Endothelial cell of umbilical vein (primary cell): ENCODE data around the gene ARMH4. TPM values are rescaled to one million over a fixed set of nuclear protein-coding genes. Genes with fewer than 3 reads are reported as not detected.

ENCODE experiments used
- BruUV-seq: library from RNA; stranded (reverse); fragments of 400-500 nt; replicated peaks from 2 replicates; lab custom pipeline; 2021; lab: Mats Ljungman, UMichigan
- CTCF ChIA-PET: fragments of 300-600, 350-600 bp; sonication (Branson Sonifier 250); formaldehyde crosslinking; loops from one replicate; lab custom pipeline; 2021; ENCODE audit warnings: antibody characterized with exemption, inconsistent platforms; lab: Charles Lee
- POLR2A ChIA-PET: fragments of 300-600, 350-600 bp; sonication (Branson Sonifier 250); formaldehyde crosslinking; loops from one replicate; lab custom pipeline; 2021; ENCODE audit warnings: antibody characterized with exemption, inconsistent platforms; lab: Charles Lee
- DNase-seq: peaks from one replicate; pipeline ENCODE4 v3.0.0-alpha.2; 2011; ENCODE audit warnings: low read depth, low spot score
- FAIRE-seq: peaks from 2 replicates; lab custom pipeline; 2011; peaks lifted over from hg19 to GRCh38; lab: Jason Lieb, UNC
- H2AFZ ChIP-seq: 2 replicates; pipeline ENCODE4 v1.6.0; 2012; ENCODE audit warnings: low read depth, low read length, control low read depth, inconsistent platforms
- H3K27ac ChIP-seq: 2 replicates; pipeline ENCODE4 v1.5.1; 2011; ENCODE audit warnings: low read depth, mild to moderate bottlenecking, control low read depth, low read length, moderate library complexity; ENCODE audit not compliant: insufficient read depth
- H3K27me3 ChIP-seq, 2 experiments: 2 replicates each; pipeline versions ENCODE4 v1.6.0 to v1.6.1; 2011; ENCODE audit warnings: low read length in 2 of 2, mixed read lengths in 1 of 2; ENCODE audit not compliant: control insufficient read depth in 2 of 2, insufficient read depth in 2 of 2
- H3K36me3 ChIP-seq, 2 experiments: 2 replicates in 1 of 2; 3 replicates in 1 of 2; pipeline ENCODE4 v1.5.1; 2011; ENCODE audit warnings: low read length in 2 of 2, mild to moderate bottlenecking in 1 of 2, moderate library complexity in 1 of 2; ENCODE audit not compliant: control insufficient read depth in 2 of 2, insufficient read depth in 2 of 2; ENCODE audit errors: extremely low read depth in 1 of 2
- H3K4me1 ChIP-seq: 3 replicates; pipeline ENCODE4 v1.5.1; 2011; ENCODE audit warnings: mild to moderate bottlenecking, low read length; ENCODE audit not compliant: control insufficient read depth, insufficient read depth; ENCODE audit errors: extremely low read depth
- H3K4me2 ChIP-seq: 2 replicates; pipeline ENCODE4 v1.6.1; 2011; ENCODE audit warnings: low read length, control low read depth, mixed read lengths; ENCODE audit not compliant: insufficient read depth
- H3K4me3 ChIP-seq, 3 experiments: fragments of 200-600 bp in 1 of 3; sonication (generic), shearing (Covaris generic) in 1 of 3; replicated peaks in 1 of 3; 2 replicates each; pipeline ENCODE4 v1.5.1; 2011 to 2016; ENCODE audit warnings: control low read depth in 3 of 3, low read length in 3 of 3, mild to moderate bottlenecking in 2 of 3, inconsistent platforms in 1 of 3, low read depth in 1 of 3, moderate library complexity in 1 of 3; ENCODE audit not compliant: insufficient read depth in 1 of 3
- H3K79me2 ChIP-seq: 2 replicates; pipeline ENCODE4 v1.6.0; 2012; ENCODE audit warnings: low read length, inconsistent platforms; ENCODE audit not compliant: control insufficient read depth, insufficient read depth
- H3K9ac ChIP-seq: replicated peaks from 2 replicates; pipeline ENCODE3; 2011; ENCODE audit warnings: low read length, control low read depth; ENCODE audit not compliant: insufficient read depth; ENCODE audit errors: extremely low read depth
- H3K9me1 ChIP-seq: replicated peaks from 3 replicates; pipeline ENCODE4 v1.6.0; 2011; ENCODE audit warnings: mild to moderate bottlenecking, low read length; ENCODE audit not compliant: control insufficient read depth, insufficient read depth; ENCODE audit errors: extremely low read depth
- H3K9me3 ChIP-seq: replicated peaks from 2 replicates; pipeline ENCODE4 v1.5.1; 2012; ENCODE audit warnings: low read length, inconsistent platforms; ENCODE audit not compliant: control insufficient read depth, insufficient read depth
- H4K20me1 ChIP-seq: replicated peaks from 2 replicates; pipeline ENCODE3; 2011; ENCODE audit warnings: mild to moderate bottlenecking, low read length; ENCODE audit not compliant: control insufficient read depth, insufficient read depth; ENCODE audit errors: extremely low read depth
- CTCF ChIP-seq, 2 donors: IDR thresholded peaks; 1 replicate in 1 of 2; 2 replicates in 1 of 2; pipeline ENCODE4 v1.5.1; 2011; ENCODE audit warnings: low read length in 2 of 2, mild to moderate bottlenecking in 2 of 2, moderate library complexity in 2 of 2, control low read depth in 1 of 2, inconsistent platforms in 1 of 2, low read depth in 1 of 2; ENCODE audit not compliant: insufficient read depth in 1 of 2; ENCODE audit errors: extremely low read depth in 1 of 2
- EZH2 ChIP-seq: IDR thresholded peaks from 2 replicates; pipeline ENCODE4 v1.6.1; 2012; ENCODE audit warnings: borderline replicate concordance, low read depth, mild to moderate bottlenecking, moderate library complexity, low read length, inconsistent platforms; ENCODE audit not compliant: severe bottlenecking
- FOS ChIP-seq: IDR thresholded peaks from 2 replicates; pipeline ENCODE4 v1.6.1; 2011; ENCODE audit warnings: mild to moderate bottlenecking, low read length, moderate library complexity, borderline replicate concordance; ENCODE audit not compliant: insufficient read depth
- GATA2 ChIP-seq: IDR thresholded peaks from 2 replicates; pipeline ENCODE4 v1.7.0; 2011; ENCODE audit warnings: low read depth, mild to moderate bottlenecking, moderate library complexity, mixed read lengths, low read length; ENCODE audit not compliant: insufficient read length, insufficient read depth
- JUN ChIP-seq: IDR thresholded peaks from 2 replicates; pipeline ENCODE4 v1.6.1; 2011; ENCODE audit warnings: borderline replicate concordance, low read depth; ENCODE audit not compliant: insufficient read length, insufficient read depth
- MYC ChIP-seq: IDR thresholded peaks from one replicate; pipeline ENCODE4 v1.6.1; 2011; ENCODE audit warnings: mild to moderate bottlenecking, low read depth, low read length
- POLR2A ChIP-seq: IDR thresholded peaks from 2 replicates; pipeline ENCODE4 v1.6.1; 2012; ENCODE audit warnings: low read depth, mild to moderate bottlenecking, control low read depth, low read length
- POLR2AphosphoS5 ChIP-seq: IDR thresholded peaks from 2 replicates; pipeline ENCODE4 v1.6.1; 2012; ENCODE audit warnings: low read depth, mild to moderate bottlenecking, control low read depth, low read length, moderate library complexity; ENCODE audit not compliant: insufficient read depth
- dilution Hi-C: fragments of 300-500 bp; cut with MboI; formaldehyde crosslinking; loops from one replicate; pipeline ENCODE4 v1.15.0; 2019; ENCODE audit warnings: low sequenced_read_pairs; ENCODE audit not compliant: extremely low pct_ligation_motif_present
- intact Hi-C: fragments of 100-400 bp; cut with micrococcal nuclease; formaldehyde crosslinking; loops from one replicate; pipeline ENCODE4 v1.10.0; 2022
- polyA plus RNA-seq, 4 experiments: library from polyadenylated mRNA; depleted of rRNA in 3 of 4; stranded (reverse) in 3 of 4; unstranded in 1 of 4; fragments of >200 nt; gene quantifications; 2 replicates each; pipeline versions ENCODE4 v1.2.1 to v1.2.3, GENCODE V29; 2011 to 2012; ENCODE audit warnings: missing spikeins in 1 of 4
- total RNA-seq: library from RNA; stranded (reverse); gene quantifications from 2 replicates; pipeline ENCODE4 v1.2.3, GENCODE V29; 2021
- TF ChIP-seq, protein P1 (sequence below): IDR thresholded peaks from 2 replicates; pipeline ENCODE4 v1.6.1; 2011; ENCODE audit not compliant: insufficient read depth, insufficient read length

Gene ARMH4
- total and polyA plus RNA-seq, 2 donors (not counting 3 experiments of a cell fraction or from before 2014, with no cell fraction given): 1.1 to 3.0 TPM

DNA sequence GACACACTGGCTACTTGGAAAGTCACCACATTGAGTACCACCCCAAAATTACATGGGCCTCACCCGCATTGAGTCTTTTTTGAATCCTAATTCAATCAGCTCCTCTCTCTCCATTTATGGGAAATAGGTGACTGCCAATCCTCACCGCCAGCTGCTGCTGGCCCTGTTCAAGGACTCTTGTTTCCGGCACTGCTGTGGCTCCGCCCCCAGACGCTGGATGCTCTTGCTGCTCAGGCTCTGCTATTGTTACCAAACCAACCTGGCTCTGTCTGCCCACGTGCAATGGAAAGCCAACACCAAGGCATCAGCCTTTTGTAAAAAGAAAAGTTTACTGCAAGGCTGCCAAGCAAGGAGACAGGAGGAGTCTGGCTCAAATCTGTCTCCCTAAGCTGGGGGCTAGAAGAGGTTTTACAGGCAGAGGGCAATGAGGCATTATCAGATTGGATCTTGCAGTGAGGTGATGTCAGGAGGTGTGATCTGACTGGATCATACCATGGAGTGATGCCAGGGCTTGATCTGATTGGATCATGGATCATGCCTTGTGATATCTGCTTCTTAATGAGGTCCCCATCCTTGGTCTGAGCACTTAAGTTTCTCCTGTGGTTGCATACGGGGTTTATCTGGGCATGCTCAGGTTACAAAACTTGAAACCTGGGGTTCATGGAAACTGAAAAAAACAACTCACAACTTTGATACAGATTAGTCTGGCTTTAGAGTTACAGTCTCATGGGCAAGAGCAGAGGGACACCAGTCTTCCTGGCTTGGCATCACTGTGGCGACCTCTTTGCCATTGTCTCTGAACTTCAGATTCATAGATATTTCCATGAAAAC is 169.0 kb downstream of the ARMH4 start:
- H3K27ac ChIP-seq: no peak overlapping the region
- POLR2A ChIA-PET: no interaction called here
- no peaks in the 10 kb centered on the region for H3K36me3 ChIP-seq
- H3K9ac ChIP-seq: no peak overlapping the region
- no TSS peak for BruUV-seq
- no peaks in the 10 kb centered on the region for H3K9me1 ChIP-seq
- DNase-seq (no peak), FAIRE-seq (no peak)
- H3K9me3 ChIP-seq: no peaks in the 10 kb centered on the region
- no peaks in the 10 kb centered on the region for H3K4me1 ChIP-seq
- TF ChIP-seq MYC (no peak), CTCF (IDR thresholded peaks at IDR 0.05; ENCODE audit: extremely low read depth in 1 of 2, insufficient read depth in 1 of 2, low read depth in 1 of 2, low read length in 2 of 2) (no peak), GATA2 (no peak), POLR2A (no peak), EZH2 (no peak), FOS (no peak), POLR2AphosphoS5 (no peak), JUN (no peak)
- TF ChIP-seq, protein P1, sequence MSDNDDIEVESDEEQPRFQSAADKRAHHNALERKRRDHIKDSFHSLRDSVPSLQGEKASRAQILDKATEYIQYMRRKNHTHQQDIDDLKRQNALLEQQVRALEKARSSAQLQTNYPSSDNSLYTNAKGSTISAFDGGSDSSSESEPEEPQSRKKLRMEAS: no peak
- H3K79me2 ChIP-seq: no peaks in the 10 kb centered on the region
- no peaks in the 10 kb centered on the region for H3K27me3 ChIP-seq
- CTCF ChIA-PET: no interaction called here
- no peak overlapping the region for H2AFZ ChIP-seq
- H4K20me1 ChIP-seq: no peaks in the 10 kb centered on the region
- intact Hi-C loops (no loop called here), dilution Hi-C loops (no loop called here)
- H3K4me3 ChIP-seq: no peak overlapping the region
- no peak overlapping the region for H3K4me2 ChIP-seq
